Esophagus muscularis mucosa (tissue), 4 donors: ENCODE results near the gene OR6B1. TPM values are rescaled to one million over a fixed set of nuclear protein-coding genes. Genes with fewer than 3 reads are reported as not detected.

Experiments
- DNase-seq: peaks from one replicate; pipeline ENCODE4 v3.0.0-alpha.2; 2017; ENCODE audit errors: extremely low spot score
- H3K27ac ChIP-seq, 4 donors: fragments of 200-600 bp; sonication (generic); replicated peaks in 1 of 4; 1 replicate in 3 of 4; 2 replicates in 1 of 4; pipeline ENCODE4 v1.5.1; 2016 to 2019; ENCODE audit warnings: mild to moderate bottlenecking in 1 of 4
- H3K27me3 ChIP-seq, 4 donors: fragments of 200-600 bp; sonication (generic); one replicate each; pipeline versions ENCODE4 v1.5.1 to v1.6.0; 2016 to 2019
- H3K36me3 ChIP-seq, 4 donors: fragments of 200-600 bp; sonication (generic); one replicate each; pipeline ENCODE4 v1.5.1; 2016 to 2019
- H3K4me1 ChIP-seq, 4 donors: fragments of 200-600 bp; sonication (generic); one replicate each; pipeline ENCODE4 v1.5.1; 2016 to 2019
- H3K4me3 ChIP-seq, 4 donors: fragments of 200-600 bp; sonication (generic); 1 replicate in 2 of 4; 2 replicates in 2 of 4; pipeline ENCODE4 v1.5.1; 2016 to 2019; ENCODE audit warnings: mild to moderate bottlenecking in 4 of 4, moderate library complexity in 1 of 4
- H3K9me3 ChIP-seq, 4 donors: fragments of 200-600 bp; sonication (generic); 1 replicate in 3 of 4; 2 replicates in 1 of 4; pipeline ENCODE4 v1.5.1; 2016 to 2019
- EP300 ChIP-seq: sonication (generic); formaldehyde crosslinking; IDR thresholded peaks from one replicate; pipeline ENCODE4 v1.6.1; 2017; ENCODE audit warnings: antibody characterized with exemption
- POLR2A ChIP-seq: fragments of 450-650 bp; IDR thresholded peaks from one replicate; pipeline ENCODE4 v1.6.1; 2017; ENCODE audit warnings: antibody characterized with exemption, moderate library complexity, mild to moderate bottlenecking, low read depth
- POLR2AphosphoS5 ChIP-seq, 2 donors: sonication (generic); formaldehyde crosslinking; IDR thresholded peaks; one replicate each; pipeline ENCODE4 v1.6.1; 2017; ENCODE audit warnings: antibody characterized with exemption in 2 of 2
- WGBS: methylation state at CpG from one replicate; pipeline ENCODE4 v1.1.5; 2018; 5-methylcytosine and 5-hydroxymethylcytosine counted together
- intact Hi-C: fragments of 100-400 bp; cut with DNase I; formaldehyde crosslinking; loops from one replicate; pipeline ENCODE4 v1.15.1; 2023
- total RNA-seq, 4 donors: library from RNA; depleted of rRNA; stranded (reverse); fragments of >200 nt; gene quantifications; one replicate each; pipeline versions ENCODE4 v1.1.0 to v1.2.1, GENCODE V29; 2016
- TF ChIP-seq, protein P1 (sequence below), 3 experiments: fragments of 200-600 bp in 2 of 3; fragments of 450-650 bp in 1 of 3; sonication (generic) in 2 of 3; IDR thresholded peaks; one replicate each; pipeline ENCODE4 v1.5.1; 2017 to 2019; ENCODE audit warnings: antibody characterized with exemption in 3 of 3, mild to moderate bottlenecking in 2 of 3, moderate library complexity in 1 of 3

OR6B1 gene
- total RNA-seq, 4 donors from 2014 or later: not detected

- DNase-seq: no peak
- H3K27me3 ChIP-seq: no peaks in the 10 kb centered on the region
- 76% methylated on average over 4 of the region's 4 CpGs for whole genome bisulfite sequencing
- no peak overlapping the region for H3K4me3 ChIP-seq
- H3K4me1 ChIP-seq: no peaks in the 10 kb centered on the region
- peaks cover 0 to 4% (median 0%) of the 10 kb centered on the region in 4 donors for H3K9me3 ChIP-seq
- H3K36me3 ChIP-seq: no peaks in the 10 kb centered on the region
- intact Hi-C loops: no loop called here
- TF ChIP-seq POLR2AphosphoS5 (IDR thresholded peaks at IDR 0.05) (no peak), POLR2A (no peak), EP300 (no peak)
- TF ChIP-seq, protein P1, sequence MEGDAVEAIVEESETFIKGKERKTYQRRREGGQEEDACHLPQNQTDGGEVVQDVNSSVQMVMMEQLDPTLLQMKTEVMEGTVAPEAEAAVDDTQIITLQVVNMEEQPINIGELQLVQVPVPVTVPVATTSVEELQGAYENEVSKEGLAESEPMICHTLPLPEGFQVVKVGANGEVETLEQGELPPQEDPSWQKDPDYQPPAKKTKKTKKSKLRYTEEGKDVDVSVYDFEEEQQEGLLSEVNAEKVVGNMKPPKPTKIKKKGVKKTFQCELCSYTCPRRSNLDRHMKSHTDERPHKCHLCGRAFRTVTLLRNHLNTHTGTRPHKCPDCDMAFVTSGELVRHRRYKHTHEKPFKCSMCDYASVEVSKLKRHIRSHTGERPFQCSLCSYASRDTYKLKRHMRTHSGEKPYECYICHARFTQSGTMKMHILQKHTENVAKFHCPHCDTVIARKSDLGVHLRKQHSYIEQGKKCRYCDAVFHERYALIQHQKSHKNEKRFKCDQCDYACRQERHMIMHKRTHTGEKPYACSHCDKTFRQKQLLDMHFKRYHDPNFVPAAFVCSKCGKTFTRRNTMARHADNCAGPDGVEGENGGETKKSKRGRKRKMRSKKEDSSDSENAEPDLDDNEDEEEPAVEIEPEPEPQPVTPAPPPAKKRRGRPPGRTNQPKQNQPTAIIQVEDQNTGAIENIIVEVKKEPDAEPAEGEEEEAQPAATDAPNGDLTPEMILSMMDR (IDR thresholded peaks at IDR 0.05): no peak
- no peak overlapping the region for H3K27ac ChIP-seq
Measured at GRCh38 chr7:143974459-143974858, 25.7 kb upstream of the OR6B1 start.

- WGBS: 70% methylated on average over 1 of the region's 1 CpG
- intact Hi-C loops: no loop called here
Measured at GRCh38 chr7:143975617-143976016, 24.5 kb upstream of the OR6B1 start.

GRCh38 chr7:143978585-143978984 is 21.5 kb upstream of the OR6B1 start:
- Histone ChIP-seq H3K27ac (no peak overlapping the region), H3K9me3 (no peaks in the 10 kb centered on the region), H3K27me3 (no peaks in the 10 kb centered on the region), H3K4me3 (no peak overlapping the region), H3K36me3 (no peaks in the 10 kb centered on the region), H3K4me1 (no peaks in the 10 kb centered on the region)
- TF ChIP-seq, protein P1 (IDR thresholded peaks at IDR 0.05): no peak
- TF ChIP-seq EP300 (no peak), POLR2AphosphoS5 (IDR thresholded peaks at IDR 0.05) (no peak), POLR2A (no peak)
- WGBS: 84% methylated on average over 2 of the region's 2 CpGs
- DNase-seq: no peak
- intact Hi-C loops: no loop called here

More at GRCh38 chr7:143975617-143976016, 24.5 kb upstream of the OR6B1 start:
- TF ChIP-seq, protein P1 (IDR thresholded peaks at IDR 0.05): no peak
- TF ChIP-seq POLR2A (no peak), EP300 (no peak), POLR2AphosphoS5 (IDR thresholded peaks at IDR 0.05) (no peak)
- Histone ChIP-seq H3K9me3 (peaks cover 0 to 4% (median 0%) of the 10 kb centered on the region in 4 donors), H3K36me3 (no peaks in the 10 kb centered on the region), H3K4me1 (no peaks in the 10 kb centered on the region), H3K27me3 (no peaks in the 10 kb centered on the region), H3K27ac (no peak overlapping the region), H3K4me3 (no peak overlapping the region)
- no peak for DNase-seq

GRCh38 chr7:143979359-143979758 is 20.8 kb upstream of the OR6B1 start:
- Histone ChIP-seq H3K27ac (no peak overlapping the region), H3K27me3 (no peaks in the 10 kb centered on the region), H3K36me3 (no peaks in the 10 kb centered on the region), H3K9me3 (no peaks in the 10 kb centered on the region), H3K4me1 (no peaks in the 10 kb centered on the region), H3K4me3 (no peak overlapping the region)
- 85% methylated on average over 1 of the region's 1 CpG for WGBS
- TF ChIP-seq EP300 (no peak), POLR2AphosphoS5 (IDR thresholded peaks at IDR 0.05) (no peak), POLR2A (no peak)
- TF ChIP-seq, protein P1 (IDR thresholded peaks at IDR 0.05): no peak
- no peak for DNase-seq
- intact Hi-C loops: no loop called here

DNA sequence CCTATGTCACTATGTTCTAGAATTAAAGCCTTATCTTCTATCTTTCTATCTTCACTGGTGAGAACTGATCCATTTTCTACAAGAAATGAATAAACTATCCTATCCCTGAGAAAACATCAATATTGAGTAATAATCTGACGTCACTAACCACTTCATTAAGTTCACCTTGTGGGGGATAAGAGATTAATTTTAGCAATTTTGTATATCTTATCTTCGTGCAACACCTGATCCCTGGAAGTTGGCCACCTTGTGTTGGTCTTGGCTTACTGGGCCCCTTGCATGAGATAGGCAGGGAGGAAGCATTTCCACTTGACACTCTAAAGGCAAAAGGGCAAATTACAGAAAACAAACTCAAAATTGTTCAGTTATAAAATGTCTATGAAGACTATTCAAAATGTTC is 20.1 kb upstream of the OR6B1 start:
- 73% methylated on average over 2 of the region's 2 CpGs for WGBS
- H3K27ac ChIP-seq: no peak overlapping the region
- TF ChIP-seq POLR2A (no peak), EP300 (no peak), POLR2AphosphoS5 (IDR thresholded peaks at IDR 0.05) (no peak)
- TF ChIP-seq, protein P1 (IDR thresholded peaks at IDR 0.05): no peak
- H3K27me3 ChIP-seq: no peaks in the 10 kb centered on the region
- intact Hi-C loops: no loop called here
- no peak for DNase-seq
- H3K9me3 ChIP-seq: no peaks in the 10 kb centered on the region
- H3K4me1 ChIP-seq: no peaks in the 10 kb centered on the region
- no peaks in the 10 kb centered on the region for H3K36me3 ChIP-seq
- no peak overlapping the region for H3K4me3 ChIP-seq
